ENCODE results near the gene CERS6. TPM values are rescaled to one million over a fixed set of nuclear protein-coding genes. Genes with fewer than 3 reads are reported as not detected.

The CERS6 gene
- total RNA-seq, 1 donor, result 23.9 TPM

GRCh38 chr2:168698969-168699368 lies 242.9 kb downstream of the CERS6 start:
- DNase-seq (ENCODE audit: insufficient read length, low spot score, missing footprints), result no peak
- Histone ChIP-seq H3K4me3 (ENCODE audit: insufficient read depth, low read length) (no peak overlapping the region), H4K20me1 (ENCODE audit: insufficient read depth, low read length) (peaks cover 2% of the 10 kb centered on the region), H3K27ac (ENCODE audit: low read depth, low read length) (no peak overlapping the region), H2AFZ (ENCODE audit: low read length) (no peak overlapping the region), H3K4me2 (ENCODE audit: insufficient read depth, low read length) (no peak overlapping the region), H3K27me3 (ENCODE audit: insufficient read depth, low read length) (no peaks in the 10 kb centered on the region), H3K4me1 (ENCODE audit: insufficient read depth, low read length) (peaks cover 6% of the 10 kb centered on the region), H3K79me2 (ENCODE audit: insufficient read depth, low read length) (no peaks in the 10 kb centered on the region), H3K36me3 (ENCODE audit: insufficient read depth, low read length) (no peaks in the 10 kb centered on the region), H3K9me3 (ENCODE audit: low read depth, low read length) (no peaks in the 10 kb centered on the region)
- TF ChIP-seq, protein P1, sequence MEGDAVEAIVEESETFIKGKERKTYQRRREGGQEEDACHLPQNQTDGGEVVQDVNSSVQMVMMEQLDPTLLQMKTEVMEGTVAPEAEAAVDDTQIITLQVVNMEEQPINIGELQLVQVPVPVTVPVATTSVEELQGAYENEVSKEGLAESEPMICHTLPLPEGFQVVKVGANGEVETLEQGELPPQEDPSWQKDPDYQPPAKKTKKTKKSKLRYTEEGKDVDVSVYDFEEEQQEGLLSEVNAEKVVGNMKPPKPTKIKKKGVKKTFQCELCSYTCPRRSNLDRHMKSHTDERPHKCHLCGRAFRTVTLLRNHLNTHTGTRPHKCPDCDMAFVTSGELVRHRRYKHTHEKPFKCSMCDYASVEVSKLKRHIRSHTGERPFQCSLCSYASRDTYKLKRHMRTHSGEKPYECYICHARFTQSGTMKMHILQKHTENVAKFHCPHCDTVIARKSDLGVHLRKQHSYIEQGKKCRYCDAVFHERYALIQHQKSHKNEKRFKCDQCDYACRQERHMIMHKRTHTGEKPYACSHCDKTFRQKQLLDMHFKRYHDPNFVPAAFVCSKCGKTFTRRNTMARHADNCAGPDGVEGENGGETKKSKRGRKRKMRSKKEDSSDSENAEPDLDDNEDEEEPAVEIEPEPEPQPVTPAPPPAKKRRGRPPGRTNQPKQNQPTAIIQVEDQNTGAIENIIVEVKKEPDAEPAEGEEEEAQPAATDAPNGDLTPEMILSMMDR (IDR thresholded peaks at IDR 0.05; ENCODE audit: extremely low read depth, low read depth, low read length), result no peak

GRCh38 chr2:168699844-168700417 lies 243.9 kb downstream of the CERS6 start:
- Histone ChIP-seq H2AFZ (ENCODE audit: low read length) (no peak overlapping the region), H3K27ac (ENCODE audit: low read depth, low read length) (no peak overlapping the region), H3K9me3 (ENCODE audit: low read depth, low read length) (no peaks in the 10 kb centered on the region), H3K36me3 (ENCODE audit: insufficient read depth, low read length) (no peaks in the 10 kb centered on the region), H3K79me2 (ENCODE audit: insufficient read depth, low read length) (no peaks in the 10 kb centered on the region), H3K27me3 (ENCODE audit: insufficient read depth, low read length) (no peaks in the 10 kb centered on the region), H3K4me3 (ENCODE audit: insufficient read depth, low read length) (no peak overlapping the region), H3K4me1 (ENCODE audit: insufficient read depth, low read length) (peaks cover 6% of the 10 kb centered on the region), H4K20me1 (ENCODE audit: insufficient read depth, low read length) (peaks cover 2% of the 10 kb centered on the region), H3K4me2 (ENCODE audit: insufficient read depth, low read length) (no peak overlapping the region)
- TF ChIP-seq, protein P1 (IDR thresholded peaks at IDR 0.05; ENCODE audit: extremely low read depth, low read depth, low read length), result no peak
- no peak for DNase-seq (ENCODE audit: insufficient read length, low spot score, missing footprints)

- H2AFZ ChIP-seq (ENCODE audit: low read length), result no peak overlapping the region
- H3K27me3 ChIP-seq (ENCODE audit: insufficient read depth, low read length), result no peaks in the 10 kb centered on the region
- no peak overlapping the region for H3K27ac ChIP-seq (ENCODE audit: low read depth, low read length)
- H3K4me1 ChIP-seq (ENCODE audit: insufficient read depth, low read length), result peaks cover 6% of the 10 kb centered on the region
- DNase-seq (ENCODE audit: insufficient read length, low spot score, missing footprints), result peak; percentile 81
- H3K4me2 ChIP-seq (ENCODE audit: insufficient read depth, low read length), result no peak overlapping the region
- H3K4me3 ChIP-seq (ENCODE audit: insufficient read depth, low read length), result no peak overlapping the region
- H3K79me2 ChIP-seq (ENCODE audit: insufficient read depth, low read length), result no peaks in the 10 kb centered on the region
- no peaks in the 10 kb centered on the region for H3K9me3 ChIP-seq (ENCODE audit: low read depth, low read length)
- no peaks in the 10 kb centered on the region for H3K36me3 ChIP-seq (ENCODE audit: insufficient read depth, low read length)
- TF ChIP-seq, protein P1 (IDR thresholded peaks at IDR 0.05; ENCODE audit: extremely low read depth, low read depth, low read length), result no peak
- H4K20me1 ChIP-seq (ENCODE audit: insufficient read depth, low read length), result peaks cover 2% of the 10 kb centered on the region
These were observed 244.7 kb downstream of the CERS6 start for GRCh38 chr2:168700615-168701245.

DNA sequence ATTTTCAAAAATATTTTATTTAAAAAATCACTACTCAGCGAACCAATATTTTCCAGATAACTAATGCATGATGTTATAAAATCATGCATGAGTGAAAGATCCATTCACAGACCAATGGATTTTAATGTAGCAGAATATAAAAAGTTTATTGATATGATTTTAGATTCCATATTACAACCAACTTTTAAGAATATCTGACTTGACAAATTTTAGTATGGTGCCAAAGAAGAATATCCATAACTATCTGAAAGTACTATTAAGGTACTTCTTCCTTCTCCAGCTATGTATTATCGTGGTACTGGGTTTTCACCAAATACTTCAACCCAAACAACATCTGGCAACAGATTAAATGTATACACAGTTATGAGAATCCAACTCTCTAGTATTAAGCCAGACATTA lies 246.5 kb downstream of the CERS6 start:
- TF ChIP-seq, protein P1 (IDR thresholded peaks at IDR 0.05; ENCODE audit: extremely low read depth, low read depth, low read length), result no peak
- H3K4me1 ChIP-seq (ENCODE audit: insufficient read depth, low read length), result peaks cover 6% of the 10 kb centered on the region
- no peak overlapping the region for H3K4me2 ChIP-seq (ENCODE audit: insufficient read depth, low read length)
- DNase-seq (ENCODE audit: insufficient read length, low spot score, missing footprints), result no peak
- no peak overlapping the region for H3K27ac ChIP-seq (ENCODE audit: low read depth, low read length)
- H3K36me3 ChIP-seq (ENCODE audit: insufficient read depth, low read length), result no peaks in the 10 kb centered on the region
- H3K79me2 ChIP-seq (ENCODE audit: insufficient read depth, low read length), result no peaks in the 10 kb centered on the region
- H3K9me3 ChIP-seq (ENCODE audit: low read depth, low read length), result no peaks in the 10 kb centered on the region
- peaks cover 2% of the 10 kb centered on the region for H4K20me1 ChIP-seq (ENCODE audit: insufficient read depth, low read length)
- no peaks in the 10 kb centered on the region for H3K27me3 ChIP-seq (ENCODE audit: insufficient read depth, low read length)
- H3K4me3 ChIP-seq (ENCODE audit: insufficient read depth, low read length), result no peak overlapping the region
- H2AFZ ChIP-seq (ENCODE audit: low read length), result no peak overlapping the region

Measured in osteoblast (primary cell).